ENCODE measurements around the gene CYB5D1.
A peak's percentile ranks its signal among the peaks of the same experiment; 100 is the strongest.
"Not testable (repeated sequence)": the region's sequence is repeated elsewhere in the genome, so short reads cannot be mapped to it uniquely, and the experiment has no call there.

The CYB5D1 gene

GRCh38 chr17:7859028-7859427, 1.2 kb downstream of the CYB5D1 start:
- DNase-seq = no peak

- DNase-seq = no peak
These were observed 5.1 kb downstream of the CYB5D1 start for GRCh38 chr17:7862692-7863437.

GRCh38 chr17:7864384-7864783, 6.6 kb downstream of the CYB5D1 start:
- not testable (repeated sequence) for DNase-seq

- DNase-seq = no peak
These were observed 7.3 kb downstream of the CYB5D1 start for GRCh38 chr17:7864995-7865650.

GRCh38 chr17:7867881-7868329, 10.1 kb downstream of the CYB5D1 start:
- DNase-seq = no peak

GRCh38 chr17:7873051-7873450, 15.2 kb downstream of the CYB5D1 start:
- DNase-seq = no peak

- DNase-seq = no peak
These were observed 18.1 kb downstream of the CYB5D1 start for GRCh38 chr17:7875804-7876370.

- DNase-seq = no peak
These were observed 20.4 kb downstream of the CYB5D1 start for GRCh38 chr17:7878234-7878633.

GRCh38 chr17:7880076-7880868, 22.5 kb downstream of the CYB5D1 start:
- no peak for DNase-seq

- DNase-seq = peak; percentile 37
These were observed 23.7 kb downstream of the CYB5D1 start for GRCh38 chr17:7881276-7882054.

- no peak for DNase-seq
These were observed 24.3 kb downstream of the CYB5D1 start for GRCh38 chr17:7882068-7882467.

GRCh38 chr17:7882629-7883028, 24.8 kb downstream of the CYB5D1 start:
- DNase-seq = no peak

- DNase-seq = no peak
These were observed 26.1 kb downstream of the CYB5D1 start for GRCh38 chr17:7883781-7884386.

- no peak for DNase-seq
These were observed 27.0 kb downstream of the CYB5D1 start for GRCh38 chr17:7884581-7885366.

- no peak for DNase-seq
These were observed 27.8 kb downstream of the CYB5D1 start for GRCh38 chr17:7885367-7886226.

GRCh38 chr17:7886227-7887037, 28.6 kb downstream of the CYB5D1 start:
- DNase-seq = peak; percentile 25

GRCh38 chr17:7887038-7887481, 29.3 kb downstream of the CYB5D1 start:
- DNase-seq = no peak

- DNase-seq = peak; percentile 71
These were observed 29.8 kb downstream of the CYB5D1 start for GRCh38 chr17:7887482-7888183.
